ENCODE results near the gene RNF10.
"Not testable (repeated sequence)": the region's sequence is repeated elsewhere in the genome, so short reads cannot be mapped to it uniquely, and the experiment has no call there.

- not testable (repeated sequence) for TF ChIP-seq CTCF (IDR thresholded peaks at IDR 0.05; ENCODE audit: insufficient read depth, low read depth, low read length); EZH2 (IDR thresholded peaks at IDR 0.05; ENCODE audit: insufficient read depth, low read length)
Observed at GRCh38 chr12:120617767-120618166, 83.6 kb downstream of the RNF10 start.
